ENCODE measurements around the gene ATAT1. TPM values are rescaled to one million over a fixed set of nuclear protein-coding genes. Genes with fewer than 3 reads are reported as not detected.

The ATAT1 gene
- total RNA-seq, 2 donors from 2014 or later: 31.6 to 38.0 TPM

- H3K4me3 Mint-ChIP-seq: no peak overlapping the region
These were observed 13.8 kb downstream of the ATAT1 start for GRCh38 chr6:30640481-30640880.

GRCh38 chr6:30641048-30641447, 14.4 kb downstream of the ATAT1 start:
- Histone ChIP-seq H3K27me3 (ENCODE audit: control insufficient read depth, insufficient read depth, low read length, poor library complexity, severe bottlenecking) (no peaks in the 10 kb centered on the region), H3K4me1 (ENCODE audit: control insufficient read depth, insufficient read depth, low read length) (peaks cover under 1% of the 10 kb centered on the region), H3K9ac (ENCODE audit: extremely low read depth, low read length, poor library complexity, severe bottlenecking) (no peak overlapping the region), H3K4me3 (ENCODE audit: low read length) (no peak overlapping the region), H3K36me3 (ENCODE audit: control insufficient read depth, insufficient read depth, low read length) (peaks cover 73% of the 10 kb centered on the region), H3K9me3 (ENCODE audit: control insufficient read depth, low read length) (no peaks in the 10 kb centered on the region), H3K27ac (ENCODE audit: low read depth, low read length) (no peak overlapping the region)
- no peak for DNase-seq
- WGBS, 2 experiments (ENCODE audit: insufficient coverage in 1 of 2, insufficient read length in 1 of 2): 90 to 100% methylated on average over 1 of the region's 1 CpG
- Mint-ChIP-seq H3K9me3 (no peaks in the 10 kb centered on the region), H3K4me1 (peaks cover 5% of the 10 kb centered on the region), H3K36me3 (ENCODE audit: low read depth) (peaks cover 63% of the 10 kb centered on the region), H3K27ac (no peak overlapping the region), H3K27me3 (ENCODE audit: insufficient read depth) (no peaks in the 10 kb centered on the region), H3K4me3 (no peak overlapping the region)
- no peak for TF ChIP-seq CTCF (conservative IDR thresholded peaks at IDR 0.05)

More at GRCh38 chr6:30640481-30640880, 13.8 kb downstream of the ATAT1 start:
- H3K9me3 ChIP-seq (ENCODE audit: control insufficient read depth, low read length): no peaks in the 10 kb centered on the region
- peaks cover 73% of the 10 kb centered on the region for H3K36me3 ChIP-seq (ENCODE audit: control insufficient read depth, insufficient read depth, low read length)
- no peak for DNase-seq
- H3K27me3 ChIP-seq (ENCODE audit: control insufficient read depth, insufficient read depth, low read length, poor library complexity, severe bottlenecking): no peaks in the 10 kb centered on the region
- 95 to 97% methylated on average over 4 to 10 of the region's 10 CpGs for WGBS, 2 experiments (ENCODE audit: insufficient coverage in 1 of 2, insufficient read length in 1 of 2)
- Mint-ChIP-seq H3K9me3 (no peaks in the 10 kb centered on the region), H3K4me1 (no peaks in the 10 kb centered on the region), H3K27me3 (ENCODE audit: insufficient read depth) (no peaks in the 10 kb centered on the region), H3K27ac (no peak overlapping the region), H3K36me3 (ENCODE audit: low read depth) (peaks cover 65% of the 10 kb centered on the region)
- no peak overlapping the region for H3K27ac ChIP-seq (ENCODE audit: low read depth, low read length)
- H3K4me3 ChIP-seq (ENCODE audit: low read length): no peak overlapping the region
- no peak overlapping the region for H3K9ac ChIP-seq (ENCODE audit: extremely low read depth, low read length, poor library complexity, severe bottlenecking)
- H3K4me1 ChIP-seq (ENCODE audit: control insufficient read depth, insufficient read depth, low read length): no peaks in the 10 kb centered on the region
- TF ChIP-seq CTCF (conservative IDR thresholded peaks at IDR 0.05): no peak

DNA sequence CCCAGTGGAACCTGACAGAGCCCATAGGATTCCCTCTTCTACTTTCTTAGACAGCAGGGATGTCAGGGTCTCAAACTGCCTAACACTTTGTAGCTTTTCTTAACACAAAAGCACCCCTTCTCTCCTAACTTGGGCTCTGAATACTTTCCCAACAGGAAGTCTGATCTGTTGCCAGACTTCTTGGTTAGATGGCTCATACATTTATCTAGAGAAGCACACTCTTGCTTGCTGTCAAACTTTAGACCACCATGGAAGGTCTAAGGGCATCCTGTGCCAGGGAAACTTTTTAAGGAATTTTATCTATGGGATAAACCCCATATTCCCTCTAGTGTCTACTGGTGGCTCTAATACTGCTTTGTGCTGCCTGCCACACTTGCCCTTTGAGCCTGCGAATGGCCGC, 17.0 kb downstream of the ATAT1 start:
- peaks cover 4% of the 10 kb centered on the region for H3K4me1 ChIP-seq (ENCODE audit: control insufficient read depth, insufficient read depth, low read length)
- H3K4me3 ChIP-seq (ENCODE audit: low read length): no peak overlapping the region
- H3K9me3 ChIP-seq (ENCODE audit: control insufficient read depth, low read length): no peaks in the 10 kb centered on the region
- TF ChIP-seq CTCF (conservative IDR thresholded peaks at IDR 0.05): no peak
- no peaks in the 10 kb centered on the region for H3K27me3 ChIP-seq (ENCODE audit: control insufficient read depth, insufficient read depth, low read length, poor library complexity, severe bottlenecking)
- Mint-ChIP-seq H3K9me3 (no peaks in the 10 kb centered on the region), H3K27me3 (ENCODE audit: insufficient read depth) (no peaks in the 10 kb centered on the region), H3K27ac (no peak overlapping the region), H3K4me3 (no peak overlapping the region), H3K4me1 (peaks cover 18% of the 10 kb centered on the region), H3K36me3 (ENCODE audit: low read depth) (peaks cover 51% of the 10 kb centered on the region)
- peaks cover 67% of the 10 kb centered on the region for H3K36me3 ChIP-seq (ENCODE audit: control insufficient read depth, insufficient read depth, low read length)
- H3K27ac ChIP-seq (ENCODE audit: low read depth, low read length): no peak overlapping the region
- WGBS, 2 experiments (ENCODE audit: insufficient coverage in 1 of 2, insufficient read length in 1 of 2): 82 to 96% methylated on average over 2 of the region's 2 CpGs
- no peak for DNase-seq
- H3K9ac ChIP-seq (ENCODE audit: extremely low read depth, low read length, poor library complexity, severe bottlenecking): no peak overlapping the region
